ENCODE data around the gene YRDC.
A peak's percentile ranks its signal among the peaks of the same experiment; 100 is the strongest.

Gene YRDC

DNA sequence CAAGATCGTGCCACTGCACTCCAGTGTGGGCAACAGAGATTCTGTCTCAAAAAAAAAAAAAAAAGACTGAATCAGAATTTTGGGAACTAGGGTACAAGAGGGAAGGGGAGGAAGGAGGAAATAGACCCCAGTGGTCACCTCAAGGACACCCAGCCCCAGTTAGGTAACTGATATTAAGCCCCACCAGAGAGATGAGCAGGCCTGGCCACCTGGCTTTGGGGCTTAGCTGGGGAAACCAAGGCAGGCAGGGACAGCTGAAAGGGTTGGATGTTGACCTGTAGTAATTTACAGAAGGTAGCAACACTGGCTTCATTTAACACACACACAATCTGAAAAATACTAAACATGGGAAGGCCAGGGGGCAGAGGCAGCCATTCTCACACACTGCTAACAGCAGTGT, 5.6 kb downstream of the YRDC start:
- TF ChIP-seq, protein P1, sequence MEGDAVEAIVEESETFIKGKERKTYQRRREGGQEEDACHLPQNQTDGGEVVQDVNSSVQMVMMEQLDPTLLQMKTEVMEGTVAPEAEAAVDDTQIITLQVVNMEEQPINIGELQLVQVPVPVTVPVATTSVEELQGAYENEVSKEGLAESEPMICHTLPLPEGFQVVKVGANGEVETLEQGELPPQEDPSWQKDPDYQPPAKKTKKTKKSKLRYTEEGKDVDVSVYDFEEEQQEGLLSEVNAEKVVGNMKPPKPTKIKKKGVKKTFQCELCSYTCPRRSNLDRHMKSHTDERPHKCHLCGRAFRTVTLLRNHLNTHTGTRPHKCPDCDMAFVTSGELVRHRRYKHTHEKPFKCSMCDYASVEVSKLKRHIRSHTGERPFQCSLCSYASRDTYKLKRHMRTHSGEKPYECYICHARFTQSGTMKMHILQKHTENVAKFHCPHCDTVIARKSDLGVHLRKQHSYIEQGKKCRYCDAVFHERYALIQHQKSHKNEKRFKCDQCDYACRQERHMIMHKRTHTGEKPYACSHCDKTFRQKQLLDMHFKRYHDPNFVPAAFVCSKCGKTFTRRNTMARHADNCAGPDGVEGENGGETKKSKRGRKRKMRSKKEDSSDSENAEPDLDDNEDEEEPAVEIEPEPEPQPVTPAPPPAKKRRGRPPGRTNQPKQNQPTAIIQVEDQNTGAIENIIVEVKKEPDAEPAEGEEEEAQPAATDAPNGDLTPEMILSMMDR (IDR thresholded peaks at IDR 0.05; ENCODE audit: control extremely low read depth, extremely low read depth, low read depth, missing control alignments): no peak
- no peak for DNase-seq (ENCODE audit: extremely low spot score)
- CTCF ChIA-PET: no interaction called here
- POLR2A ChIA-PET: no interaction called here

GRCh38 chr1:37797750-37798345, 10.2 kb downstream of the YRDC start:
- POLR2A ChIA-PET: interaction anchor here (0.7 kb wide), 1 partner anchor 50 kb away, joined by 6 read pairs; no protein-coding TSS in a partner anchor
- CTCF ChIA-PET: interaction anchor here (1.0 to 1.9 kb wide), 3 partner anchors 9 to 62 kb away, joined by 3 to 6 read pairs (median 4); partner anchors contain the start of gene MTF1
- DNase-seq (ENCODE audit: extremely low spot score): no peak
- TF ChIP-seq, protein P1 (IDR thresholded peaks at IDR 0.05; ENCODE audit: control extremely low read depth, extremely low read depth, low read depth, missing control alignments): no peak

GRCh38 chr1:37795340-37796125, 12.5 kb downstream of the YRDC start:
- ChIA-PET CTCF (interaction anchor here (1.2 to 1.9 kb wide), 3 partner anchors 11 to 16 kb away, joined by 4 to 5 read pairs (median 4); partner anchors contain the start of genes C1orf122 and YRDC), POLR2A (no interaction called here)
- TF ChIP-seq, protein P1 (IDR thresholded peaks at IDR 0.05; ENCODE audit: control extremely low read depth, extremely low read depth, low read depth, missing control alignments): no peak
- peak; percentile 66 for DNase-seq (ENCODE audit: extremely low spot score)

DNA sequence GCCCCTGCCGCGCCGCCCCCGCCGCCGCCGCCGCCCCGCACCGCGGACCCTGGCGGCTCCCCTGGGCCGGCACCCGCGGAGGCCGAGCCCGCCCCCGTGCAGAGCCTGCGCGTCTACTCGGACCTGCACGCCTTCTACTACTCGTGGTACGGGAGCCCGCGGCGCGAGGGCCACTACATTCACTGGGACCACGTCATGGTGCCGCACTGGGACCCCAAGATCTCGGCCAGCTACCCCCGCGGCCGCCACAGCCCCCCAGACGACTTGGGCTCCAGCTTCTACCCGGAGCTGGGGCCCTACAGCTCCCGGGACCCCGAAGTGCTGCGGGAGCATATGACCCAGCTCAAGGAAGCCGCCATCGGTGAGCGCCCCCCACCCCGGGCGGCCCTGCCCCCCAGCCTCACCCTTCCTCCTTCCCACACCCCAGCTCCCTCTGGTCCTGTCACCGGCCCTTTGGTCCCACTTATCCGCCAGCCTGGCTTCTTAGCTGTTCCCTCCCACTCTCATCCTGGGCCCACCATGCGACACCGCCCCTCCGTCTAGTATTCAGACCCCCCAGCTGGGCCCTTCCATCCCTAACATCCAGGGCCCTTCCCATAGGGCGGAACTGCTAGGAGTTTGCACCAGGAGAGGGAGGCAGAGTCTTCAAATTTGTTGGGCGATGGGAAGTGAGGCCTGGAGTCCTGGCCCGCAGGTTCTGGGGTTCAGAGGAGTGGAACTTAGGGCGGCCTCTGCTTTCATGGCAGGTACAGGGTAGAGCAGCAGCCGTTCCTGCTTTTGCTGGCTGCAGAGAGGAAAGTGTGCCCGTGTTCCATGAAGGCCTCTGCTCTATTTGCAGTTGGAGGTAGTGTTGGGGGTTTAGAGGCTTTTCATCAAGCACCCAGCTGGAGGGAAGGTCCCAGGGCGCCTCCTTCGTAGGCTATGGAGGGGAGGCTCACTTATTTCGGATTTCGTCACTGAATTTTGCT, 13.4 kb downstream of the YRDC start:
- no peak for DNase-seq (ENCODE audit: extremely low spot score)
- ChIA-PET POLR2A (interaction anchor here (1.6 kb wide), 1 partner anchor 137 kb away, joined by 3 read pairs; no protein-coding TSS in a partner anchor), CTCF (interaction anchor here (1.0 to 1.3 kb wide), 4 partner anchors 13 to 65 kb away, joined by 4 to 5 read pairs (median 4); partner anchors contain the start of genes C1orf122, MTF1 and YRDC)
- TF ChIP-seq, protein P1 (IDR thresholded peaks at IDR 0.05; ENCODE audit: control extremely low read depth, extremely low read depth, low read depth, missing control alignments): no peak

DNA sequence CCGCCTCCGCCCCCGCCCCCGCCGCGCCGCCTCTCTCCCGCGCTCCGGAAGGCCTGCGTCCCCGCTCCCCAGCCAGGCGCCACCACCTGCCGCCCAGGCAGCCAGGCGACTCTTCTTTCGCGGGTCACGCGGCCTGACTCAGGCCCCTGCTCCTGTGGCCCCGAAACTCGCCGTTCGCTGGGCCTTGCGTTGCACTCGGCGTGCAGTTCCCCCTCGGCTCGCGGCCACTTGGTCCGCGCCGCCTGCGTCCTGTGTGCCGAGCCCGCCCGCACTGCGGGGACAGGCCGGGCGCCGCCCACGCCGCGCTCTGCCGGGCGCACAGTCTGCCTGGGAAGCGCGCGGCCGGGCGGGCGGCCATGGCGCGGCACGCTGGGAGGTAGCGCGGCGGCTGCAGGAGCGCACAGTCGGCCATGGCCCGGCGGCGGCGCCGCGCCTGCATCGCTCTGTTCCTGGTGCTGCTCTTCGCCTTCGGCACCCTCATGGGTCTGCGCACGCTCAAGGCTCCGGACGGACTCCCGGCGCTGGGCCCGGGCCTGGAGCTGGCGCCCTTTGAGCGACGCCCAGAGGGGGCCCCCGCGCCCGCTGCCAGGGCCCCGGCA, 14.1 kb downstream of the YRDC start, which contains the start of gene MANEAL:
TSS of gene MANEAL (plus strand) at position 75 of the 599 bp plus-strand sequence. CDS start at position 411, 336 bp downstream.
- DNase-seq (ENCODE audit: extremely low spot score): peak; percentile 75
- ChIA-PET CTCF (interaction anchor here (1.0 to 1.4 kb wide), 5 partner anchors 11 to 66 kb away, joined by 3 to 5 read pairs (median 4); partner anchors contain the start of genes C1orf122, MTF1 and YRDC), POLR2A (interaction anchor here (1.6 kb wide), 1 partner anchor 138 kb away, joined by 3 read pairs; no protein-coding TSS in a partner anchor)
- TF ChIP-seq, protein P1 (IDR thresholded peaks at IDR 0.05; ENCODE audit: control extremely low read depth, extremely low read depth, low read depth, missing control alignments): no peak
